ENCODE results near the gene LMX1A. TPM values are rescaled to one million over a fixed set of nuclear protein-coding genes. Genes with fewer than 3 reads are reported as not detected.

LMX1A gene
- total and polyA plus RNA-seq, 2 donors, result 0.05 to 0.11 TPM

DNA sequence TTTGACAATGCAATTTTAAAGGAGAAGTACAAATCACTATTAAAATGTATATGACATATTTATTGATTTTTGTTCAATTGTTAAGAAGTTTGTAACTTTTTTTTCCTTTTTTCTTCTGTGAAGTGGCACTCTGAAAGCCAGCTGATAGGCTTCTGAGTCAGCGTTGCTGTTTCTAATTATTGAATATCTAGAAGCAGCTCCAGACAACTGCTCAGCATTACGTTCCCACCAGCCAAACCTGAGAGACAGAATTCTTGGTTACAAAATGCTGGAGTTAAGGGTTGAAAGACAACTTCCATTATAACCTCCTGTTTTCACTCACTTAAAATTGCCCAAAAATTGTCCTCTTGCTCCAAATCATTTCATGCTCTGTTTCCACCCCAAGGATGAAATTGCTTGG lies 31.4 kb upstream of the LMX1A start:
- H3K36me3 ChIP-seq (ENCODE audit: control insufficient read depth in 2 of 2, insufficient read depth in 2 of 2, low read length in 1 of 2), result no peaks in the 10 kb centered on the region
- 82% methylated on average over 2 of the region's 2 CpGs for WGBS
- no peak for DNase-seq (ENCODE audit: low read depth in 6 of 9, low spot score in 9 of 9)
- H3K27me3 ChIP-seq (ENCODE audit: control insufficient read depth in 2 of 2, insufficient read depth in 1 of 2, low read length in 1 of 2), result peaks cover 41 to 49% of the 10 kb centered on the region in 2 donors
- H3K9me3 ChIP-seq (ENCODE audit: control insufficient read depth in 2 of 2, insufficient read depth in 1 of 2, low read length in 1 of 2), result no peaks in the 10 kb centered on the region
- H3K4me1 ChIP-seq (ENCODE audit: control insufficient read depth in 2 of 2, insufficient read depth in 2 of 2, low read length in 2 of 2), result peaks cover under 1 to 4% of the 10 kb centered on the region in 2 donors
- no peak overlapping the region for H3K4me3 ChIP-seq (ENCODE audit: low read length in 2 of 2)
- no peak overlapping the region for H3K27ac ChIP-seq (ENCODE audit: low read depth in 1 of 2, low read length in 1 of 2)

DNA sequence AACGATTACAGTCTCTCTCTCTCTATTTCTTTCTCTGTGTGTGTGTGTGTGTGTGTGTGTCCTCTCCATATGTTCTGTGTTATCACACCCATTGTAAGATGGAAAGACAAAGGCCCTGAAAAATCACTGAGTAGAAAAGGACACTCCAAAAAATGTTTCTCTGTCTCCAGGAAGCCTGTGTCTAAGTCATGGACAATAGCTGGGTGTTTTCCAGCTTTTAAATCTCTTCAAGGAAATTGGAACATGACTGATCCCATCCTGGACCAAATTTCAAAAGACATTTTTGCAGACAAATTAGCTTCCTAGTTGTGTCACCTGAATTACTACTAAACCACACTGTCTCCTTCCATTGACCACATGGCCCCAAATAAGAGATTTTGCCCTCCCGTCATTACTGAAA lies 31.0 kb upstream of the LMX1A start:
- no peaks in the 10 kb centered on the region for H3K9me3 ChIP-seq (ENCODE audit: control insufficient read depth in 2 of 2, insufficient read depth in 1 of 2, low read length in 1 of 2)
- H3K27me3 ChIP-seq (ENCODE audit: control insufficient read depth in 2 of 2, insufficient read depth in 1 of 2, low read length in 1 of 2), result peaks cover 41 to 45% of the 10 kb centered on the region in 2 donors
- no peaks in the 10 kb centered on the region for H3K36me3 ChIP-seq (ENCODE audit: control insufficient read depth in 2 of 2, insufficient read depth in 2 of 2, low read length in 1 of 2)

DNA sequence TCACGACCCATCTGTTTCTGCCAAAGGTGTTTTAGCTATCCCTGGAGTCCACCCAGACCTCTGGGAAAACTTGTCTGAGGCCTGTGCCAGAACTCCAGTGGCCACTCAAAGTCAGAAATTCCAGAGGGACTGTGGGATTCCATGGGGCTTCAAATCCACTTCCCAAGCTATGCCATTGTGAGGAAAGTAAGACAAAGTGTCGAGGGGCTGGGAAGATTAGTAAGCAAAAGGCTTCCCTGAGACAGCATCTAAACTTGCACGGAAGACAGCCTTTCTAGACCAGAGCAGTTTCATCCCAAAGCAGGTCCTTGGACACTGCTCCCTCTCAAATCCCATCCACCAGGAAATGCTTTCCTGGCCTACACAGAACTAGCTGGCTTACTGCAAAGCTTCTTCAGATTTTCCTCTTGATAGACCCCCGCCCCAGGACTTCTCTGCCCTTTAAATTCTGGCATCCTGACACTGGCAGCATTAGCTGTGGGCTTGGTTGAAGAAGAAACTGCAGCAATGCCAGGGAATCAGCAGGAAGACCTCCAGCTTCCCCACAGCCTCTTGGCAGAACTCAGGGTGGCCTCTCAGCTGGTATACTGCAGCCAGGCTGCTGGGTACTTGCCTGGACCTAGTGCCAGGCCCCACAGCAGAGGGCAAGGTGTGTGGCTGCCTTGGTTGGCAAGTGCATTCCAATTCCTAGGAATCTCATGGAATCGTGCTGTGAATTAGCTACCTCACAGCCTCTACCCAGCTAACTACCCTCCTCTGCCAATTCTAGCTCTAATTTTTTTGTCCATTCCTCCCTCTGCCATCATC lies 27.3 kb upstream of the LMX1A start:
- WGBS, result 88% methylated on average over 5 of the region's 5 CpGs
- Histone ChIP-seq H3K4me1 (ENCODE audit: control insufficient read depth in 2 of 2, insufficient read depth in 2 of 2, low read length in 2 of 2) (no peaks in the 10 kb centered on the region), H3K36me3 (ENCODE audit: control insufficient read depth in 2 of 2, insufficient read depth in 2 of 2, low read length in 1 of 2) (no peaks in the 10 kb centered on the region), H3K9me3 (ENCODE audit: control insufficient read depth in 2 of 2, insufficient read depth in 1 of 2, low read length in 1 of 2) (no peaks in the 10 kb centered on the region), H3K27ac (ENCODE audit: low read depth in 1 of 2, low read length in 1 of 2) (no peak overlapping the region), H3K27me3 (ENCODE audit: control insufficient read depth in 2 of 2, insufficient read depth in 1 of 2, low read length in 1 of 2) (peaks cover 15 to 28% of the 10 kb centered on the region in 2 donors), H3K4me3 (ENCODE audit: low read length in 2 of 2) (no peak overlapping the region)
- no peak for DNase-seq (ENCODE audit: low read depth in 6 of 9, low spot score in 9 of 9)

More for the DNA sequence above, 31.0 kb upstream of the LMX1A start:
- no peak for DNase-seq (ENCODE audit: low read depth in 6 of 9, low spot score in 9 of 9)
- 87% methylated on average over 2 of the region's 2 CpGs for WGBS
- Histone ChIP-seq H3K27ac (ENCODE audit: low read depth in 1 of 2, low read length in 1 of 2) (no peak overlapping the region), H3K4me1 (ENCODE audit: control insufficient read depth in 2 of 2, insufficient read depth in 2 of 2, low read length in 2 of 2) (no peaks in the 10 kb centered on the region), H3K4me3 (ENCODE audit: low read length in 2 of 2) (no peak overlapping the region)

DNA sequence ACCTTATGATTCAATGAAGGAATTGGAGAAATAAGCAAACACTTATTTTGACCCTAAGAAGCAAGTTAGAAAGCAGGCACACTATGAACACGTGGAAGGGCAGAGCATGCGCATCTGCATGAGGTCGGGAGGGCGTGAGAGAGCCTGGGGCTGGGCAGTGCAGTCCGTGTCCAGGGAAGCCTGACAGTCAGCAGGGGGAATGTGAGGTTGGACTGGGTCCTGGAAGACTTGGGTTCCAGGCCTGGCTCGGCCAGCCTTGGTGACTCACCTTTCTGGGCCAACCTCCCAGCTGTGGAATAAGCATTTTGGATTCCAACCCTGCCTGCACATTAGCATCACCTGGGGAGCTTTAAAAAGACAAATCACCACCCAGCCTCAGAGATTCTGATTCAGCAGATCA lies 26.6 kb upstream of the LMX1A start:
- no peaks in the 10 kb centered on the region for H3K4me1 ChIP-seq (ENCODE audit: control insufficient read depth in 2 of 2, insufficient read depth in 2 of 2, low read length in 2 of 2)
- H3K27ac ChIP-seq (ENCODE audit: low read depth in 1 of 2, low read length in 1 of 2), result no peak overlapping the region
- DNase-seq (ENCODE audit: low read depth in 6 of 9, low spot score in 9 of 9), result no peak
- H3K9me3 ChIP-seq (ENCODE audit: control insufficient read depth in 2 of 2, insufficient read depth in 1 of 2, low read length in 1 of 2), result no peaks in the 10 kb centered on the region
- no peak overlapping the region for H3K4me3 ChIP-seq (ENCODE audit: low read length in 2 of 2)
- peaks cover 10 to 30% of the 10 kb centered on the region in 2 donors for H3K27me3 ChIP-seq (ENCODE audit: control insufficient read depth in 2 of 2, insufficient read depth in 1 of 2, low read length in 1 of 2)
- no peaks in the 10 kb centered on the region for H3K36me3 ChIP-seq (ENCODE audit: control insufficient read depth in 2 of 2, insufficient read depth in 2 of 2, low read length in 1 of 2)
- WGBS, result 82% methylated on average over 6 of the region's 6 CpGs

DNA sequence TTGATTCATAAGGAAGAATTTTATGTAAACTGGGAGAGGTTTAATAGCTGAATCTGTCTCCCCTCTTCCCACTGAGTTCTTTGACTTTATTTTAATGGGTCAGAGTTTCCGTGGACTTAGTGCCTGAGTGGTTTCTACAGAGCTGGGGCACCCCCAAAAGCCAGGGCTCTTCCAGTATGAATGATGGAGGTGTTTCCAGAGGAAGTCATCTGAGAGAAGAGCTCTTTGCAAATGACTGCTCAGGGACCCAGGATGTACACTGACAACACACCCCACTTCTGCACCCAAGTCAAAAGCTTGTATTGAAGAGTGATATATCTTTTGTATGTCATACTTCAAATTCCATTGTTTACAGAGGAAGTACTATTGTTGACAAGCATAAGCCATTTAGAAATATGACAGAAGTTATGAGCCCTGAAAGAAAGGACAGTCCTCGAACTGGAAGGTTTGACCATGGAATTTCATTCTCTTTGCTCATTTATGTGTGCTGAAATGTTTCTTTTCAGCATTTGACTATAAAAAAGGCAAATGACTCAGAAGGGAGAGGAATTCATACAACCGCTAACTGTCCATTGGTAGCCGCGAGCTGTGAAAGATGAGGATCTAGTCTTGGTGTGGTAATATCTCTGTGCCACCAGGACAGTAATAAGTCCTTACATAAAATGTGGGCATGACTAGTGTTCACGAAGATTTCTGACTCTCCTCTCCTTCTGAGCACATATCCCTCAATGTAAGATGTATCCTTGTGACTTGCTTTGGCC lies 25.4 kb upstream of the LMX1A start:
- Histone ChIP-seq H3K4me3 (ENCODE audit: low read length in 2 of 2) (no peak overlapping the region), H3K9me3 (ENCODE audit: control insufficient read depth in 2 of 2, insufficient read depth in 1 of 2, low read length in 1 of 2) (no peaks in the 10 kb centered on the region), H3K27ac (ENCODE audit: low read depth in 1 of 2, low read length in 1 of 2) (no peak overlapping the region), H3K36me3 (ENCODE audit: control insufficient read depth in 2 of 2, insufficient read depth in 2 of 2, low read length in 1 of 2) (no peaks in the 10 kb centered on the region), H3K27me3 (ENCODE audit: control insufficient read depth in 2 of 2, insufficient read depth in 1 of 2, low read length in 1 of 2) (peaks cover 7 to 30% of the 10 kb centered on the region in 2 donors), H3K4me1 (ENCODE audit: control insufficient read depth in 2 of 2, insufficient read depth in 2 of 2, low read length in 2 of 2) (no peaks in the 10 kb centered on the region)
- DNase-seq (ENCODE audit: low read depth in 6 of 9, low spot score in 9 of 9), result no peak
- 92% methylated on average over 6 of the region's 6 CpGs for WGBS

DNA sequence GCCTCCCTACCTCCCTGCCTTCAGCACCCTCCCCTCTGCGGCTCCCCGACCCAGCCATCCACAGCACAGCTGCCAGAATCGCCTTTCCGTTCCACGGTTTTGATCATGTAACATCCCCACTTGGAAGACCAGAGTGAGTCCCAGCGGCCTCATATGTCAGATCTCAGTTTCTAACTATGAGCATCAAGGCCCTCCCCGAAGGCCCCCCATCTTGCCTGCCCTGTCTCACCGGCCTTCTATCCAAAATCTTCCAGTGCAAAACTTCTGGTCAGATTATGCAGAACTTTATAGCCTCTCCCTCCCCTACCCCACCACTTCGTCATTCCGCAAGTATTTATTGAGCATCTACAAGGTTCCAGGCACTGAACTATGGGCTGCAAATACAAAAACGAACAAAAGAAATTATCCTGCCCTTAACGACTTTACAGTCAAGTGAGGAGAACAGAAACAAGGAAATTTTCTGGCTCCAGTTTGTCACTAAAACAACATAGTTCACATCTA lies 20.3 kb upstream of the LMX1A start:
- Histone ChIP-seq H3K27me3 (ENCODE audit: control insufficient read depth in 2 of 2, insufficient read depth in 1 of 2, low read length in 1 of 2) (peaks cover 27 to 52% of the 10 kb centered on the region in 2 donors), H3K4me1 (ENCODE audit: control insufficient read depth in 2 of 2, insufficient read depth in 2 of 2, low read length in 2 of 2) (no peaks in the 10 kb centered on the region), H3K27ac (ENCODE audit: low read depth in 1 of 2, low read length in 1 of 2) (peak overlapping the region in 1 of 2 donors; percentile 61), H3K36me3 (ENCODE audit: control insufficient read depth in 2 of 2, insufficient read depth in 2 of 2, low read length in 1 of 2) (no peaks in the 10 kb centered on the region), H3K4me3 (ENCODE audit: low read length in 2 of 2) (no peak overlapping the region), H3K9me3 (ENCODE audit: control insufficient read depth in 2 of 2, insufficient read depth in 1 of 2, low read length in 1 of 2) (no peaks in the 10 kb centered on the region)
- no peak for DNase-seq (ENCODE audit: low read depth in 6 of 9, low spot score in 9 of 9)
- 13% methylated on average over 12 of the region's 12 CpGs for WGBS

DNA sequence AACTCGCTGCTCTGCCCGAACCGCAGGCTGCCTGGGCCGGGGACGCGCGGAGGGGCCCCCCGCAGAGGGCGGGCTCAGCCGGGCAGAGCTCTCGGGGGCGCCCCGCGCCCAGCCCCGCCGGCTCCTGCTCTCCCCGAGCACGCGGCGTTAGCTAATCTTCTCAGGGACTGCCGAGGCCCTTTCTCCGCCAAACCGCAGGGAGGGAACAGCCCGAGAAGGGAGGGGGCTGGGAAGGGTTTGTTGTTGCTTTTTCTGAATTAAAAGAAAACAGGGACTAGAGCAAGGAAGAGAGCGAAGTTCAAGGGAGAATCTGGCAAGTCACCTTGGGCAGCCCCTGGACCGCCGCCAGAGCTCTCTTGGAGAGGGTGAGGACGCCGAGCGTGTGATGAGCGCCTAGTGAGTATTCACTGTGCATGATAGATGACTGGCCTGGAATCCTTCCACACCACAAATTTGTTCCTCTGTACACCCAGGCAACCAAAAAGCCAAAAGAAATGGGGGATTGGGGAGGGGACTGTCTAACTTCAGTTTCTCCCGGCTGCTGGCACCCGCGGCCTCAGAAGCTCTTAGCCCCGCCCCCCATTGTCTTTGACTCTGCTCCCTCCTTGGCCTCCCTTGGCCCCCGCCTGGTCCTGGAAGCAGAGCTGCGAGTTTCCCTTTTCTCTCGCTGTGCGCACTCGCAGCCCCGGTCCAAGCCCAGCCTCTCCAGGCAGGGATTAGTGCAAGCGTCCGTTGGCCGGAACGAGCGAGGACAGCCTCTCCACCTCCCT lies 19.7 kb upstream of the LMX1A start:
- H3K27me3 ChIP-seq (ENCODE audit: control insufficient read depth in 2 of 2, insufficient read depth in 1 of 2, low read length in 1 of 2), result peaks cover 28 to 52% of the 10 kb centered on the region in 2 donors
- H3K27ac ChIP-seq (ENCODE audit: low read depth in 1 of 2, low read length in 1 of 2), result peak overlapping the region; percentile 25 to 61
- H3K4me3 ChIP-seq (ENCODE audit: low read length in 2 of 2), result peak overlapping the region; percentile 2 to 11
- DNase-seq (ENCODE audit: low read depth in 6 of 9, low spot score in 9 of 9), result peak in 2 of 9 donors; percentile 5 to 28
- no peaks in the 10 kb centered on the region for H3K36me3 ChIP-seq (ENCODE audit: control insufficient read depth in 2 of 2, insufficient read depth in 2 of 2, low read length in 1 of 2)
- H3K9me3 ChIP-seq (ENCODE audit: control insufficient read depth in 2 of 2, insufficient read depth in 1 of 2, low read length in 1 of 2), result no peaks in the 10 kb centered on the region
- WGBS, result under 1% methylated on average over 46 of the region's 46 CpGs
- H3K4me1 ChIP-seq (ENCODE audit: control insufficient read depth in 2 of 2, insufficient read depth in 2 of 2, low read length in 2 of 2), result no peaks in the 10 kb centered on the region

DNA sequence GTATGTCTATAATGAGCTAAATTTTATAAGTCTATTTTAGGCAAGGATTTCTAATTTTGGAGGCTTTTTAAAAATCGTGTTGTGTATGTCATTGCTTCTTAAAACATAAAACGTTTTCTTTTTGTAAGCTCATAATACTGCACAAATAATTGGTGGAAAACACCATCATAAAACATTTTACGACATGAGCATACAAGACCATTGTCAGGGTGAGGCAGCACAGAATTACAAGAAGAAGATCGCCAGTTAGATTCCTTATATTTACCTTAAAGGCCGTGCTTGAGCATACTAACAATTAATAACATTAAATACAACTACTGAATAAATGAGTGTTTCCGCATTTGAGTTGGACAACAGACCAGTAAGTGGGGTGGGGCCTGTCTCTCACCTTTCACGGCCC lies 19.1 kb upstream of the LMX1A start:
- no peaks in the 10 kb centered on the region for H3K36me3 ChIP-seq (ENCODE audit: control insufficient read depth in 2 of 2, insufficient read depth in 2 of 2, low read length in 1 of 2)
- no peak for DNase-seq (ENCODE audit: low read depth in 6 of 9, low spot score in 9 of 9)
- peaks cover 32 to 51% of the 10 kb centered on the region in 2 donors for H3K27me3 ChIP-seq (ENCODE audit: control insufficient read depth in 2 of 2, insufficient read depth in 1 of 2, low read length in 1 of 2)
- peak overlapping the region; percentile 25 to 61 for H3K27ac ChIP-seq (ENCODE audit: low read depth in 1 of 2, low read length in 1 of 2)
- no peaks in the 10 kb centered on the region for H3K4me1 ChIP-seq (ENCODE audit: control insufficient read depth in 2 of 2, insufficient read depth in 2 of 2, low read length in 2 of 2)
- WGBS, result 20% methylated on average over 7 of the region's 7 CpGs
- no peak overlapping the region for H3K4me3 ChIP-seq (ENCODE audit: low read length in 2 of 2)
- no peaks in the 10 kb centered on the region for H3K9me3 ChIP-seq (ENCODE audit: control insufficient read depth in 2 of 2, insufficient read depth in 1 of 2, low read length in 1 of 2)
